ENCODE data around the gene BID.

Gene BID

DNA sequence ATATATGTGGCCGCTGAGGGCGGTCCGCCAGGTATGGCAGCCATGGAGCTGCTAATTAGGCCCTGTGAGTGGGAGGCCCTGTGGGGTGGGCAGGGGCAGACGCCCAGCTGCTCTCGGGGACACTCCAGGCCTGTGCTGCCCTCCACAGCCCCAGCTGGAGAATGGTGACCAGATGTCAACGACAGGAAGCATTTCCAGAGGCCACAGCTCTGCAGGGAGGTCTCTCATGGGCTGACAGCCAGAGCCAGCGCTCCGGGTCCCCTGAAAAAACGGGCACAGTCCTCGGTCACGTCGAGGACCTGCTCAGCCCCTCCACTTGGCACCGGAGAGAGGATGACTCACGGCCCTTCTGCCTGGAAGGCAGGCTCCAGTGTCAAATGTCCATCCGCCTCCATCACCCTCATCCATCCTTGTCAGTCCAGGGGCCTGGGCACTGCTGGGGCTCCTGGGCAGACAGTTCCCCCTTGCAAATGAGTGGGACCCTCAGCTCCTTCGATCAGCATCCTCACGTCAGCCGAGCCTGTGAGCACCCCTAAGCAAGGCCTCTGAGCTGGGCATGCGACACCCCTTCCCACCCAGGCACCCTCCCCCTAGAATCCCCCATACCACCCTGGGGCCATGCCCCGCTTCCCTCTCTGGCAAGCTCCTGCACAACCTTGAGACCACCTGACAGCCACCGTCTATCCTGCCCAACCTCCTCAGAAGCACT lies 1.9 kb downstream of the BID start:
- TF ChIP-seq FOXP2 (optimal IDR thresholded peaks at IDR 0.05; ENCODE audit: borderline replicate concordance, extremely low read depth, extremely low read length, insufficient read depth) (peak; percentile 15), POLR2AphosphoS5 (IDR thresholded peaks at IDR 0.05; ENCODE audit: low read depth, low read length) (no peak), TAF1 (IDR thresholded peaks at IDR 0.05; ENCODE audit: borderline replicate concordance, insufficient read depth, low read length) (no peak)

DNA sequence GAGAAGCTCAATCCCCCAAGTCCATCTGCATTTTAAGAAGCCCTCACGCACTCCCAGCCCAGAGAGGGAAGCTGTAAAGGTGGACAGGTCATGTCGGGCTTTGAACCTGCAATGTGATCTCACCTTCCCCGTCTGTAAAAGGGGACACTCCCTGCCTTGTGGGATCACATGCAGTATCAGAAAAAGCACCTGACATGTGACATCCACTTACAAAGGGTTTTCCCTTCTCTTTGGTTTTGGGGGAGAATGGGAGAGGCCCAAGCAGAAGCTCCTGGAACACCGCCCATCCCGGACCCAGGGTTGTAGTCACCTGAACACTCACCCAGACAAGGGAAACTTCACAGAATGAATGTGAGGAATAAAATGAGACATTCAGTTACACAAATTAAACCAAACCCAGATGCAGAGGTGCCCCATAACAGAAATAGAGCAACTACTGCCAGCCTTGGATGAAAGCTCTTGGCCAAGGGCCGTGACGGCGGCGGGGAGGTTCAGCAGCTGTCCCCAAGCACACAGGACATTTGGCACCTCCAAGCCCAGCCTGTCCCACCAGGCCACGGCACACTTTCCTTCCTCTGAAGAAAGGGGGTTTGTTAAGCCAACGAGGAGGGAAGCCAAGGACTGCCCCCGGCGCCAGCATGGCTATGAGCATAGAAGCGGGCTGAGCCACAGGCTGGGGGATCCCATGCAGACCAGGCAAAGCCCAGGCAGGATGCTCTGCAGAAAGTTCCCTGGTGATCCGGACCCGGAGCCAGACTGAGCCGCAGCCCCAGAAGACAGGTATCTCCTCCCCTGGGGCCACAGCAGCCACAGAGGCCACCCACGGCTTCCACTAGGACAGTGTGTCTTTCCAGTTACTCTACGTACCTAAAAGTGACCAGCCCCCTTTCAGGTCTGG lies 3.8 kb downstream of the BID start:
- TF ChIP-seq POLR2AphosphoS5 (IDR thresholded peaks at IDR 0.05; ENCODE audit: low read depth, low read length) (no peak), TAF1 (IDR thresholded peaks at IDR 0.05; ENCODE audit: borderline replicate concordance, insufficient read depth, low read length) (no peak), FOXP2 (optimal IDR thresholded peaks at IDR 0.05; ENCODE audit: borderline replicate concordance, extremely low read depth, extremely low read length, insufficient read depth) (no peak), SIN3A (IDR thresholded peaks at IDR 0.05; ENCODE audit: borderline replicate concordance, insufficient read depth, low read length) (no peak)
- TF ChIP-seq, protein P1, sequence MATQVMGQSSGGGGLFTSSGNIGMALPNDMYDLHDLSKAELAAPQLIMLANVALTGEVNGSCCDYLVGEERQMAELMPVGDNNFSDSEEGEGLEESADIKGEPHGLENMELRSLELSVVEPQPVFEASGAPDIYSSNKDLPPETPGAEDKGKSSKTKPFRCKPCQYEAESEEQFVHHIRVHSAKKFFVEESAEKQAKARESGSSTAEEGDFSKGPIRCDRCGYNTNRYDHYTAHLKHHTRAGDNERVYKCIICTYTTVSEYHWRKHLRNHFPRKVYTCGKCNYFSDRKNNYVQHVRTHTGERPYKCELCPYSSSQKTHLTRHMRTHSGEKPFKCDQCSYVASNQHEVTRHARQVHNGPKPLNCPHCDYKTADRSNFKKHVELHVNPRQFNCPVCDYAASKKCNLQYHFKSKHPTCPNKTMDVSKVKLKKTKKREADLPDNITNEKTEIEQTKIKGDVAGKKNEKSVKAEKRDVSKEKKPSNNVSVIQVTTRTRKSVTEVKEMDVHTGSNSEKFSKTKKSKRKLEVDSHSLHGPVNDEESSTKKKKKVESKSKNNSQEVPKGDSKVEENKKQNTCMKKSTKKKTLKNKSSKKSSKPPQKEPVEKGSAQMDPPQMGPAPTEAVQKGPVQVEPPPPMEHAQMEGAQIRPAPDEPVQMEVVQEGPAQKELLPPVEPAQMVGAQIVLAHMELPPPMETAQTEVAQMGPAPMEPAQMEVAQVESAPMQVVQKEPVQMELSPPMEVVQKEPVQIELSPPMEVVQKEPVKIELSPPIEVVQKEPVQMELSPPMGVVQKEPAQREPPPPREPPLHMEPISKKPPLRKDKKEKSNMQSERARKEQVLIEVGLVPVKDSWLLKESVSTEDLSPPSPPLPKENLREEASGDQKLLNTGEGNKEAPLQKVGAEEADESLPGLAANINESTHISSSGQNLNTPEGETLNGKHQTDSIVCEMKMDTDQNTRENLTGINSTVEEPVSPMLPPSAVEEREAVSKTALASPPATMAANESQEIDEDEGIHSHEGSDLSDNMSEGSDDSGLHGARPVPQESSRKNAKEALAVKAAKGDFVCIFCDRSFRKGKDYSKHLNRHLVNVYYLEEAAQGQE (IDR thresholded peaks at IDR 0.05; ENCODE audit: insufficient read depth in 1 of 2, low read depth in 2 of 2, low read length in 2 of 2): no peak

DNA sequence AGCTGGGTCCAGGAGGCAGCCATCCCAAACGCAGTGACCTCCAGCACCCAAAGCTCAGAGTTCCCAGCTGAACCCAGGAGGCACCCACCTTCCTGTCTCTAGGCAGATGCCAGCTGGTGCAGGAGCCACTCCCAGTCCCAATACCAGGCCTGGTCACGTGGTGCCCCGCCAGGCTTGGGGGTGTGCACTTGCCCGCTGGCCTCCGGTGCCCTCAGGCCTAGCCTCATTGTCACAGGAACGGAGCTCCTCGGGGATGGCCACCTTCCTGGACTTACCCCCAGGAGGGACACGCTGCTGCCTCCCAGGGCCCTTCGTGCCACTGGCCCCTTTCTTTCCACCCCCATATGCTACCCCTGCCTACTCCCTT lies 4.6 kb downstream of the BID start:
- TF ChIP-seq POLR2AphosphoS5 (IDR thresholded peaks at IDR 0.05; ENCODE audit: low read depth, low read length) (no peak), TAF1 (IDR thresholded peaks at IDR 0.05; ENCODE audit: borderline replicate concordance, insufficient read depth, low read length) (no peak), FOXP2 (optimal IDR thresholded peaks at IDR 0.05; ENCODE audit: borderline replicate concordance, extremely low read depth, extremely low read length, insufficient read depth) (no peak), SIN3A (IDR thresholded peaks at IDR 0.05; ENCODE audit: borderline replicate concordance, insufficient read depth, low read length) (no peak)
- TF ChIP-seq, protein P1 (IDR thresholded peaks at IDR 0.05; ENCODE audit: insufficient read depth in 1 of 2, low read depth in 2 of 2, low read length in 2 of 2): no peak

DNA sequence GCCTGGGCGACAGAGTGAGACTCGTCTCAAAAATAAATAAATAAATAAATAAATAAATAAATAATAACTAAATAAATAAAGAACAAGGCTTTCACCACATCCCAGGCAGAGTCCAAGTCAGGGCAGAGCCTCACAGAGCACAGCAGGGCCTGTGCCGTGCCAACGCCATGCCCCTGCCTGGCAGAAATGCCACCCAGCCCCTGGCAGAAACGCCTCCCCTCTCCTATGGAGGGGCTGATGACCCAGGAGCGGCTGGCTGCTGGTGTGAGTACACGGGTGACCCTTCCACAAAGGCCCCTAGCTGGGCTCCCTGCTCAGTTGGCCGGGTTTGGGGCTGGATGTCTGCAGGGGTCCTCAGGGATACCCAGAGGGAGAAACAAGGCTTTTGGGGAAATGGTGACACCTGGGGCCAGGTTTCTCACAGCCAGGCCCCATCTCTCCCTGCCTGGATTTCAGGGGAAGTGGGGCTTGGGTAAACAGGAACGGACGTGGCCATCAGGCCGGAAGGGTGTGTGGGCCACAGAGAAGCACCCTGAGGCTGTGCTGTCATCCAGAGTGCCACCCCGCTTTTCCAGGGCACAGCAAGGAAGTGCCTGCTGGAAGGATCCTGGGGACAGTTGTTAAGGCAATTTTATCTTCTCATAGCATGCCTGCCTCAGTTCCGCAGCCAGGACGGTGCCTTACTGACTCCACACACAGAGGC lies 5.1 kb downstream of the BID start:
- TF ChIP-seq SIN3A (IDR thresholded peaks at IDR 0.05; ENCODE audit: borderline replicate concordance, insufficient read depth, low read length) (no peak), POLR2AphosphoS5 (IDR thresholded peaks at IDR 0.05; ENCODE audit: low read depth, low read length) (no peak)
- TF ChIP-seq, protein P1 (IDR thresholded peaks at IDR 0.05; ENCODE audit: insufficient read depth in 1 of 2, low read depth in 2 of 2, low read length in 2 of 2): no peak

DNA sequence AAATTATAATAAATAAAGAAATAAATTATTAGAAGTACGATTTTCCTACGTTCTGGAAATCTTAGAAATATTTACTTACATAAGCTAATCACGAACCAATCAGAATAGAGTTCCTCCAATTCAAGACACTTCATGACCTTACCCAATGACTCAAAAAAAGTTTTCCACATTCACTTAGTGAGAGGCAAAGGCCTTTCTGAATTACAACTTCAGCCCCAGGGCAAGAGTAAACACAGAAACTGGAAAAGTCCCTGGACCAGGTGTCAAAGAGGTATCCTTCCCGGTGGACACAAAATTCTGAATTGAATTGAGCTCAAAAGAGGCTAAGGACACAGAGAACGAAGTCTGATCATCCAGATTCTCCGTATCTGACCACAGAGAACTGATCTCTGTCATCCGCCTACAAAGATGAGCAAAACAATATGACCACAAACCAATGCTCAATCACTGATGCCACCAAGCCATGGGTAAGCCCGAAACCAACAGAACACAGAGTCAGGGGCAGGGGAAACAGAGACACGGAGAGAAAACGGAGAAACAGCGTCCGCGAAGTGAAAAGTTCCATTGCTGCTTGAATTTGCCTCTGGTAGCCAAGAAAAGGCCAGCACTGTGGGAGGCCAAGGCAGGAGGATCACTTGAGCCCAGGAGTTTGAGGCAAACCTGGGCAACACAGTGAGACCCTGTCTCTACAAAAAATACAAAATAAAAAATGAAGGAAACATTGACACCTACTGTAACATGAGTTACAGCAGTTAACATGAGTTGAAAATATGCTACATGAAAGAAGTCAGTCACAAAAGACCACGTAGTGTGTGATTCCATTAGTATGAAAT lies 6.8 kb downstream of the BID start:
- TF ChIP-seq TAF1 (IDR thresholded peaks at IDR 0.05; ENCODE audit: borderline replicate concordance, insufficient read depth, low read length): no peak
- no peak for TF ChIP-seq POLR2AphosphoS5 (IDR thresholded peaks at IDR 0.05; ENCODE audit: low read depth, low read length)
- TF ChIP-seq SIN3A (IDR thresholded peaks at IDR 0.05; ENCODE audit: borderline replicate concordance, insufficient read depth, low read length): no peak
- TF ChIP-seq, protein P1 (IDR thresholded peaks at IDR 0.05; ENCODE audit: insufficient read depth in 1 of 2, low read depth in 2 of 2, low read length in 2 of 2): no peak
- no peak for TF ChIP-seq FOXP2 (optimal IDR thresholded peaks at IDR 0.05; ENCODE audit: borderline replicate concordance, extremely low read depth, extremely low read length, insufficient read depth)
